Epithelial cell of proximal tubule (primary cell): ENCODE data around the gene GANC. TPM values are rescaled to one million over a fixed set of nuclear protein-coding genes. Genes with fewer than 3 reads are reported as not detected.

Experiments used
- DNase-seq: peaks from one replicate; pipeline ENCODE4 v3.0.0-alpha.2; 2011; ENCODE audit warnings: low read depth
- H3K4me3 ChIP-seq: 2 replicates; pipeline ENCODE4 v1.5.1; 2011; ENCODE audit warnings: low read depth, mild to moderate bottlenecking, low read length
- CTCF ChIP-seq: conservative IDR thresholded peaks from 2 replicates; pipeline ENCODE4 v1.5.1; 2012; ENCODE audit warnings: low read depth, mild to moderate bottlenecking, low read length
- total RNA-seq: library from RNA; depleted of rRNA; stranded (reverse); fragments of >200 nt; gene quantifications from 2 replicates; pipeline ENCODE4 v1.2.3, GENCODE V29; 2015

GANC gene
- total RNA-seq, 1 donor from 2014 or later, result 13.1 TPM

GRCh38 chr15:42273900-42274701 lies 1.1 kb downstream of the GANC start:
- TF ChIP-seq CTCF, result no peak
- DNase-seq, result no peak

GRCh38 chr15:42274702-42274989 lies 1.6 kb downstream of the GANC start:
- H3K4me3 ChIP-seq, result peak overlapping the region; percentile 90
- DNase-seq, result no peak
- no peak for TF ChIP-seq CTCF

More at GRCh38 chr15:42273900-42274701, 1.1 kb downstream of the GANC start:
- H3K4me3 ChIP-seq, result peak overlapping the region; percentile 90

GRCh38 chr15:42275780-42276391 lies 2.9 kb downstream of the GANC start:
- peak overlapping the region; percentile 90 for H3K4me3 ChIP-seq
- no peak for DNase-seq
- no peak for TF ChIP-seq CTCF

- no peak for TF ChIP-seq CTCF
Measured at GRCh38 chr15:42276762-42277161, 3.8 kb downstream of the GANC start.

GRCh38 chr15:42279234-42279723 lies 6.3 kb downstream of the GANC start:
- DNase-seq, result no peak
- H3K4me3 ChIP-seq, result no peak overlapping the region
- TF ChIP-seq CTCF, result no peak

More at GRCh38 chr15:42276762-42277161, 3.8 kb downstream of the GANC start:
- no peak for DNase-seq
- no peak overlapping the region for H3K4me3 ChIP-seq

GRCh38 chr15:42282344-42282743 lies 9.3 kb downstream of the GANC start:
- no peak for TF ChIP-seq CTCF
- DNase-seq, result no peak
- H3K4me3 ChIP-seq, result no peak overlapping the region
